ENCODE measurements around the gene TRIM15. TPM values are rescaled to one million over a fixed set of nuclear protein-coding genes. Genes with fewer than 3 reads are reported as not detected.

TRIM15 gene
- total RNA-seq, 1 donor from 2014 or later: not detected

DNA sequence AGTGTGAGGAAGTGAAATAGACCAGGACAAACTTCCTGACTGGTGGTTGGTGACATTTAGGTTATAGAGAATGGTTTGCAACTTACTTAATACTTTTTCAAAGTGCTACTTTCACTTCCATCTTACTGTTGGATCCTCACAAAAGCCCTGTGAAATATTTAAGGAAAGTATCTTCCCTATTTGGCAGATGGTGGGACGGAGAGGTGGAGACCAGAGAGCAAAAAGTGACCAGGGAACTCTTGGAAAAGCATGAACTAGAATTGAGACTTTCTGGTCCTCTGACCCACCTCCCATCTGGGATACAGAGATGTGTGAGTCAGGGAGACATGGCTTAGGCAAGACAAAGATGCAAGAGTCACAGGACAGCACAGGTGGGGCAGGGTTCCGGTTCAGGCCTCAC, 5.3 kb upstream of the TRIM15 start:
- no peaks in the 10 kb centered on the region for H3K36me3 Mint-ChIP-seq (ENCODE audit: unreplicated experiment)
- no peak for TF ChIP-seq CTCF (IDR thresholded peaks at IDR 0.05)
- H3K27me3 Mint-ChIP-seq (ENCODE audit: unreplicated experiment): no peaks in the 10 kb centered on the region
- peaks cover 33% of the 10 kb centered on the region for H3K4me1 Mint-ChIP-seq (ENCODE audit: unreplicated experiment)
- DNase-seq (ENCODE audit: extremely low spot score, unreplicated experiment): no peak
- no peak overlapping the region for H3K27ac Mint-ChIP-seq (ENCODE audit: unreplicated experiment)
- no peak overlapping the region for H3K4me3 Mint-ChIP-seq (ENCODE audit: unreplicated experiment)
- H3K9me3 Mint-ChIP-seq (ENCODE audit: unreplicated experiment): no peaks in the 10 kb centered on the region

GRCh38 chr6:30158475-30159040, 4.8 kb upstream of the TRIM15 start:
- no peak overlapping the region for H3K27ac Mint-ChIP-seq (ENCODE audit: unreplicated experiment)
- no peak overlapping the region for H3K4me3 Mint-ChIP-seq (ENCODE audit: unreplicated experiment)
- H3K36me3 Mint-ChIP-seq (ENCODE audit: unreplicated experiment): no peaks in the 10 kb centered on the region
- peaks cover 30% of the 10 kb centered on the region for H3K4me1 Mint-ChIP-seq (ENCODE audit: unreplicated experiment)
- no peak for DNase-seq (ENCODE audit: extremely low spot score, unreplicated experiment)
- H3K9me3 Mint-ChIP-seq (ENCODE audit: unreplicated experiment): no peaks in the 10 kb centered on the region
- TF ChIP-seq CTCF (IDR thresholded peaks at IDR 0.05): no peak
- H3K27me3 Mint-ChIP-seq (ENCODE audit: unreplicated experiment): no peaks in the 10 kb centered on the region

DNA sequence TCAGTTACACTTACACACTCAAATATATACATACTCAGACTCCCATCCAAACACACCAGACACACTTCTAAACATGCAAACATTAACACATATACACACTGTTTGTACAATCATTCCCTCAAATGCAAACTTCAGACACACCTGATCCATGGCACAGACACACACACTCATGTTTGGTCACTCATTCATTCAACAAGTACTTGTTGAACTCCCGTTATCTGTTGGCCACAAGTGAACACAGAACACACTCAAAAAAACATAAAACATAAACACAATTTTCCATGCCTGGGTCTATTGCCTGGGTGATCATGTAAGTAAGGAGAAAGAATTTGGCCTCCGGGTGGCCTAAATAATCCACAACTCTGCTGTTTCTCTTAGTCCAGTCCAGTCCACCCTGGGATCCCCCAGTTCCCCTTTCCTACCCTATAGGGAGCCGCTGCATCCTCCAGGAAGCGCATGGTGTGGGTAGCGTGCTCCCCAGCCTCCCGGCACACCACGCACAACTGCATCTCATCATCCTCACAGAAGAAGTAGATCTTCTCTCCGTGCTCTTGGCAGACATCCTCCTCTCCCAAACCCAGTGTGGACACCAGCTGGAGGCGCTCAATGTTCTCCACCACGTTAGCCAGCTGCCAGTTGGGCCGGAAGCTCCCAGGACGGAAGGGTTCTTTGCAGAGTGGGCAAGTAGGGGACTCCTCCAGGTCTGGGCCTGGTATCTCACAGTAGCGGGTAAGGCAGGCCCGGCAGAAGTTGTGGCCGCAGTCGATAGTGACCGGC, 3.1 kb upstream of the TRIM15 start:
- Mint-ChIP-seq H3K27me3 (ENCODE audit: unreplicated experiment) (peaks cover 7% of the 10 kb centered on the region), H3K4me1 (ENCODE audit: unreplicated experiment) (peaks cover 18% of the 10 kb centered on the region), H3K36me3 (ENCODE audit: unreplicated experiment) (no peaks in the 10 kb centered on the region), H3K4me3 (ENCODE audit: unreplicated experiment) (no peak overlapping the region), H3K27ac (ENCODE audit: unreplicated experiment) (no peak overlapping the region), H3K9me3 (ENCODE audit: unreplicated experiment) (no peaks in the 10 kb centered on the region)
- no peak for TF ChIP-seq CTCF (IDR thresholded peaks at IDR 0.05)
- DNase-seq (ENCODE audit: extremely low spot score, unreplicated experiment): no peak

DNA sequence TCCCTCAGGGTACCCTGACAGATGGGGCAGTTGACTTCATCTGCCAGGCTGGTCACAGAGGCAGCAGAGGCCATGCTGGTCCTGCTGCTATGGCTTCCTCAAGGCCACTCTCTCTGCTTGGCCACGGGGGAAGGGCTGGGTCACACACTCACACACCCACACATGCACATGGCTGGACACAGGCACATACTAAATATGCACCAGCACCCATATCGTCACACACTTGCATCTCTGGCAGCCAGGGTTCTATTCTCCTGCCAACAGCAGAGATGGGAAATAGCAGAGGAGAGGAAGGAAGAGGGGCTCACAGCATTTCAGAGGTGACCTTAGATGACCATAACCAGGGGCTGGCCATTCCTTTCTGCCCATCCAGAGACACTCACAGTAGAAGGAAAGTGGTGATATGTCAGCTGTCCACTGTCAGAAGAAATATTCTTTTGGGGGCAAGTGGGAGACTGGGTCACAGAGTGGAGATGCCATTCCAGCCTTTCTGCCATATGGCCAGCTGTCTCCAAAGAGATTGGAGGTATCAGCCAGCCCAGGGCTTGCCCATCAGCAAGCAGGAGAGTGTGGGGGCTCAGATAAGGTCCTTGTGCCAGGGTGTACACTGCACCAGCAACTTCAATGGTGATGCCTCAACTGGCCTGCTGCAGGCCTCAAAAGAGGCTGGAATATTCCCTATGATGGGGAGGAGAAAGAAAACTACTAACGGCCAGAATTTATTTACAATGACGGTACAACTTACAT, 2.4 kb upstream of the TRIM15 start, which contains the start of gene TRIM10:
Gene TRIM10, minus strand, starts transcription at position 427 of the 747 bp plus-strand sequence. Its CDS starts 353 bp downstream, at position 74.
- H3K9me3 Mint-ChIP-seq (ENCODE audit: unreplicated experiment): no peaks in the 10 kb centered on the region
- no peak for TF ChIP-seq CTCF (IDR thresholded peaks at IDR 0.05)
- peaks cover 10% of the 10 kb centered on the region for H3K4me1 Mint-ChIP-seq (ENCODE audit: unreplicated experiment)
- peaks cover 13% of the 10 kb centered on the region for H3K27me3 Mint-ChIP-seq (ENCODE audit: unreplicated experiment)
- no peak within 1 kb of the TSS for H3K4me3 Mint-ChIP-seq (ENCODE audit: unreplicated experiment)
- no peak within 1 kb of the TSS for H3K27ac Mint-ChIP-seq (ENCODE audit: unreplicated experiment)
- no peaks in the 10 kb centered on the region for H3K36me3 Mint-ChIP-seq (ENCODE audit: unreplicated experiment)
- no peak for DNase-seq (ENCODE audit: extremely low spot score, unreplicated experiment)

All from osteocyte (in vitro differentiated cells).